Hepatocyte (in vitro differentiated cells): ENCODE results near the gene ATP1A4. TPM values are rescaled to one million over a fixed set of nuclear protein-coding genes. Genes with fewer than 3 reads are reported as not detected.

ENCODE experiments used
- DNase-seq: peaks from one replicate; pipeline ENCODE4 v3.0.0-alpha.2; 2016; ENCODE audit warnings: low spot score
- H2AFZ ChIP-seq: fragments of 200-600 bp; sonication (generic); 2 replicates; pipeline ENCODE4 v1.6.0; 2016; ENCODE audit warnings: antibody characterized with exemption, mild to moderate bottlenecking
- H3K27ac ChIP-seq: fragments of 200-600 bp; sonication (generic); 2 replicates; pipeline ENCODE4 v1.5.1; 2016; ENCODE audit warnings: mild to moderate bottlenecking
- H3K27me3 ChIP-seq: fragments of 200-600 bp; sonication (generic); 2 replicates; pipeline ENCODE4 v1.6.1; 2016
- H3K36me3 ChIP-seq: fragments of 200-600 bp; sonication (generic); replicated peaks from 2 replicates; pipeline ENCODE4 v1.5.1; 2016; ENCODE audit warnings: low read depth; ENCODE audit not compliant: insufficient read depth
- H3K4me1 ChIP-seq: fragments of 200-600 bp; sonication (generic); 2 replicates; pipeline ENCODE4 v1.5.1; 2016; ENCODE audit warnings: mild to moderate bottlenecking, moderate library complexity; ENCODE audit not compliant: insufficient read depth
- H3K4me2 ChIP-seq: fragments of 200-600 bp; sonication (generic); 2 replicates; pipeline ENCODE4 v1.6.0; 2016
- H3K4me3 ChIP-seq: fragments of 200-600 bp; sonication (generic); 2 replicates; pipeline ENCODE4 v1.5.1; 2016; ENCODE audit warnings: mild to moderate bottlenecking
- H3K79me2 ChIP-seq: fragments of 200-600 bp; sonication (generic); 2 replicates; pipeline ENCODE4 v1.6.0; 2017; ENCODE audit warnings: mild to moderate bottlenecking
- H3K9me2 ChIP-seq: fragments of 200-600 bp; sonication (generic); replicated peaks from 2 replicates; pipeline ENCODE4 v1.6.0; 2017; ENCODE audit warnings: mild to moderate bottlenecking; ENCODE audit not compliant: insufficient read depth
- H3K9me3 ChIP-seq: fragments of 200-600 bp; sonication (generic); 2 replicates; pipeline ENCODE4 v1.5.1; 2016; ENCODE audit warnings: low read depth, mild to moderate bottlenecking
- H4K20me1 ChIP-seq: fragments of 200-600 bp; sonication (generic); 2 replicates; pipeline ENCODE4 v1.6.0; 2016; ENCODE audit warnings: mild to moderate bottlenecking; ENCODE audit not compliant: insufficient read depth, poor library complexity, severe bottlenecking
- CTCF ChIP-seq: fragments of 200-600 bp; sonication (generic); IDR thresholded peaks from 2 replicates; pipeline ENCODE4 v1.5.1; 2016; ENCODE audit warnings: antibody characterized with exemption, mild to moderate bottlenecking; ENCODE audit not compliant: poor library complexity
- EZH2 ChIP-seq: fragments of 200-600 bp; sonication (generic); IDR thresholded peaks from 2 replicates; pipeline ENCODE4 v1.6.1; 2016; ENCODE audit warnings: antibody characterized with exemption, mild to moderate bottlenecking, borderline replicate concordance
- EZH2phosphoT487 ChIP-seq: fragments of 200-600 bp; sonication (generic); IDR thresholded peaks from one replicate; pipeline ENCODE4 v1.6.1; 2018; ENCODE audit warnings: antibody characterized with exemption, mild to moderate bottlenecking, low read depth, moderate library complexity; ENCODE audit not compliant: unreplicated experiment, severe bottlenecking
- WGBS: methylation state at CpG from one replicate; pipeline ENCODE4 v1.1.6; 2016; ENCODE audit warnings: low lambda C conversion rate; ENCODE audit errors: missing lambda C conversion rate; 5-methylcytosine and 5-hydroxymethylcytosine counted together
- polyA plus RNA-seq: library from polyadenylated mRNA; unstranded; fragments of >200 nt; fragmentation: Nextera tagmentation; extraction: Ambion mirVana; gene quantifications from 2 replicates; pipeline ENCODE4 v1.2.1, GENCODE V29; 2016
- total RNA-seq: library from RNA; depleted of rRNA; stranded (reverse); fragments of >200 nt; gene quantifications from 2 replicates; pipeline ENCODE4 v1.2.3, GENCODE V29; 2014

ATP1A4 gene
- total and polyA plus RNA-seq, 2 experiments from 2014 or later = 0.45 to 4.4 TPM

GRCh38 chr1:160130939-160131338 is 20.5 kb upstream of the ATP1A4 start:
- Histone ChIP-seq H3K27me3 (no peaks in the 10 kb centered on the region), H3K36me3 (no peaks in the 10 kb centered on the region), H3K4me1 (no peaks in the 10 kb centered on the region), H3K27ac (no peak overlapping the region), H4K20me1 (no peaks in the 10 kb centered on the region), H3K9me2 (no peaks in the 10 kb centered on the region), H2AFZ (no peak overlapping the region), H3K4me3 (no peak overlapping the region), H3K4me2 (no peak overlapping the region), H3K79me2 (no peaks in the 10 kb centered on the region), H3K9me3 (no peaks in the 10 kb centered on the region)
- 93% methylated on average over 1 of the region's 1 CpG for WGBS
- no peak for TF ChIP-seq EZH2
- TF ChIP-seq CTCF = no peak
- no peak for TF ChIP-seq EZH2phosphoT487
- no peak for DNase-seq

GRCh38 chr1:160131803-160132565 is 19.4 kb upstream of the ATP1A4 start:
- Histone ChIP-seq H3K27ac (no peak overlapping the region), H3K79me2 (no peaks in the 10 kb centered on the region), H3K27me3 (no peaks in the 10 kb centered on the region), H3K36me3 (no peaks in the 10 kb centered on the region), H3K9me3 (no peaks in the 10 kb centered on the region), H3K4me3 (no peak overlapping the region), H4K20me1 (no peaks in the 10 kb centered on the region), H3K4me2 (no peak overlapping the region), H3K9me2 (no peaks in the 10 kb centered on the region), H2AFZ (no peak overlapping the region), H3K4me1 (no peaks in the 10 kb centered on the region)
- WGBS = 69% methylated on average over 8 of the region's 8 CpGs
- TF ChIP-seq EZH2 = no peak
- no peak for TF ChIP-seq CTCF
- TF ChIP-seq EZH2phosphoT487 = no peak
- no peak for DNase-seq

GRCh38 chr1:160133990-160134770 is 17.2 kb upstream of the ATP1A4 start:
- no peak overlapping the region for H3K27ac ChIP-seq
- no peaks in the 10 kb centered on the region for H3K27me3 ChIP-seq
- no peak overlapping the region for H2AFZ ChIP-seq
- H3K79me2 ChIP-seq = no peaks in the 10 kb centered on the region
- H3K9me2 ChIP-seq = no peaks in the 10 kb centered on the region
- no peaks in the 10 kb centered on the region for H3K4me1 ChIP-seq
- no peak overlapping the region for H3K4me2 ChIP-seq
- DNase-seq = no peak
- no peaks in the 10 kb centered on the region for H3K36me3 ChIP-seq
- H4K20me1 ChIP-seq = no peaks in the 10 kb centered on the region
- TF ChIP-seq CTCF = no peak
- no peak for TF ChIP-seq EZH2
- no peak for TF ChIP-seq EZH2phosphoT487
- 91% methylated on average over 8 of the region's 9 CpGs for WGBS
- H3K4me3 ChIP-seq = no peak overlapping the region
- H3K9me3 ChIP-seq = no peaks in the 10 kb centered on the region
